AG04450 (cell line): ENCODE measurements around the gene MUC21. TPM values are rescaled to one million over a fixed set of nuclear protein-coding genes. Genes with fewer than 3 reads are reported as not detected.

ENCODE experiments used
- CTCF ChIA-PET: fragments of 300-600, 350-600 bp; formaldehyde crosslinking; extraction: SDS; loops from one replicate; lab custom pipeline; 2022; ENCODE audit warnings: antibody characterized with exemption, inconsistent platforms; lab: Charles Lee
- POLR2A ChIA-PET: fragments of 350-600 bp; formaldehyde crosslinking; extraction: SDS; loops from one replicate; lab custom pipeline; 2021; ENCODE audit warnings: antibody characterized with exemption, inconsistent platforms; lab: Yijun Ruan, JAX
- DNase-seq: peaks from one replicate; pipeline ENCODE4 v3.0.0-alpha.2; 2011; ENCODE audit warnings: low read depth, low spot score
- H3K27ac ChIP-seq: one replicate; pipeline ENCODE4 v1.5.1; 2012; ENCODE audit warnings: low read depth, low read length, control low read depth
- H3K27me3 ChIP-seq: one replicate; pipeline ENCODE4 v1.6.0; 2012; ENCODE audit warnings: low read length; ENCODE audit not compliant: control insufficient read depth, insufficient read depth
- H3K4me3 ChIP-seq: 2 replicates; pipeline ENCODE4 v1.5.1; 2011; ENCODE audit warnings: mild to moderate bottlenecking, low read depth, low read length, control low read depth
- H3K9me3 ChIP-seq: 2 replicates; pipeline ENCODE4 v1.5.1; 2012; ENCODE audit warnings: low read length; ENCODE audit not compliant: control insufficient read depth, insufficient read depth
- CTCF ChIP-seq: IDR thresholded peaks from 2 replicates; pipeline ENCODE4 v1.5.1; 2011; ENCODE audit warnings: low read depth, low read length, control low read depth, inconsistent platforms
- polyA plus RNA-seq: library from polyadenylated mRNA; depleted of rRNA; stranded (reverse); fragments of >200 nt; gene quantifications from 2 replicates; pipeline ENCODE4 v1.2.3, GENCODE V29; 2011

MUC21 gene
- polyA plus RNA-seq, 1 experiment, result not detected

GRCh38 chr6:30947231-30947630 is 36.3 kb upstream of the MUC21 start:
- Histone ChIP-seq H3K4me3 (no peak overlapping the region), H3K27ac (no peak overlapping the region), H3K9me3 (no peaks in the 10 kb centered on the region), H3K27me3 (peaks cover 52% of the 10 kb centered on the region)
- CTCF ChIA-PET, result interaction anchor here (1.0 kb wide), 1 partner anchor 123 kb away, joined by 3 read pairs; no protein-coding TSS in a partner anchor
- POLR2A ChIA-PET, result no interaction called here
- no peak for TF ChIP-seq CTCF
- no peak for DNase-seq

DNA sequence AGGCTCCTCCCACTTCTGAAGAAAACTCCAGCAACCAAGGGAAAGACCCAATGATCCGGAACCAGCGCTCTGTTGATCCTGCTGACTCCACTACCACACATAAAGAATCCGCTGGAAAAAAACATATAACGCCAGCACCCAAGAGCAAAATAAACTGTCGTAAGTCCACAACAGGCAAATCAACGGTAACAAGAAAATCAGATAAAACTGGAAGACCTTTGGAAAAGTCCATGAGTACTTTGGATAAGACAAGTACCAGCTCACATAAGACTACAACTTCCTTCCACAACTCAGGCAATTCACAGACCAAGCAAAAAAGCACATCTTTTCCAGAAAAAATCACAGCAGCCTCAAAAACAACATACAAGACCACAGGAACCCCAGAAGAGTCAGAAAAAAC is 34.7 kb upstream of the MUC21 start:
- peaks cover 51% of the 10 kb centered on the region for H3K27me3 ChIP-seq
- CTCF ChIA-PET, result no interaction called here
- no peak for DNase-seq
- H3K4me3 ChIP-seq, result no peak overlapping the region
- no peak overlapping the region for H3K27ac ChIP-seq
- H3K9me3 ChIP-seq, result no peaks in the 10 kb centered on the region
- no peak for TF ChIP-seq CTCF
- POLR2A ChIA-PET, result no interaction called here

DNA sequence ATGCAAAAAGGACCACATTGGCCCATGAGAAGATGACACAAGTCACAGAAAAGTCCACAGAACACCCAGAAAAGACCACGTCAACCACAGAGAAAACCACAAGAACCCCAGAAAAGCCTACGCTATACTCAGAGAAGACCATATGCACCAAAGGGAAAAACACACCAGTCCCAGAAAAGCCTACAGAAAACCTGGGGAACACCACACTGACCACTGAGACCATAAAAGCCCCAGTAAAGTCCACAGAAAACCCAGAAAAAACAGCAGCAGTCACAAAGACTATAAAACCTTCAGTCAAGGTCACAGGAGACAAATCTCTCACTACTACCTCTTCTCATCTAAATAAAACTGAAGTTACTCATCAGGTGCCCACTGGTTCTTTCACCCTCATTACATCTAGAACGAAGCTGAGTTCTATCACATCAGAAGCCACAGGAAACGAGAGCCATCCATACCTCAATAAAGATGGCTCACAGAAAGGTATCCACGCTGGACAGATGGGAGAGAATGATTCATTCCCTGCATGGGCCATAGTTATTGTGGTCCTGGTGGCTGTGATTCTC is 31.5 kb upstream of the MUC21 start:
- no peaks in the 10 kb centered on the region for H3K9me3 ChIP-seq
- CTCF ChIA-PET, result interaction anchor here (0.6 kb wide), 2 partner anchors 43 to 131 kb away, joined by 3 read pairs; no protein-coding TSS in a partner anchor
- H3K27ac ChIP-seq, result no peak overlapping the region
- H3K4me3 ChIP-seq, result no peak overlapping the region
- DNase-seq, result no peak
- POLR2A ChIA-PET, result no interaction called here
- peaks cover 54% of the 10 kb centered on the region for H3K27me3 ChIP-seq
- no peak for TF ChIP-seq CTCF

- Histone ChIP-seq H3K4me3 (no peak overlapping the region; the same call in 1 of the 2 replicates), H3K27ac (no peak overlapping the region), H3K9me3 (no peaks in the 10 kb centered on the region), H3K27me3 (peaks cover 41% of the 10 kb centered on the region)
- no peak for DNase-seq
- no peak for TF ChIP-seq CTCF
- ChIA-PET POLR2A (no interaction called here), CTCF (interaction anchor here (0.8 to 1.6 kb wide), 4 partner anchors 12 to 116 kb away, joined by 3 to 6 read pairs (median 4); no protein-coding TSS in a partner anchor)
Measured at GRCh38 chr6:30954631-30955366, 28.7 kb upstream of the MUC21 start.
